ENCODE results near the gene C1orf115.

Gene C1orf115

DNA sequence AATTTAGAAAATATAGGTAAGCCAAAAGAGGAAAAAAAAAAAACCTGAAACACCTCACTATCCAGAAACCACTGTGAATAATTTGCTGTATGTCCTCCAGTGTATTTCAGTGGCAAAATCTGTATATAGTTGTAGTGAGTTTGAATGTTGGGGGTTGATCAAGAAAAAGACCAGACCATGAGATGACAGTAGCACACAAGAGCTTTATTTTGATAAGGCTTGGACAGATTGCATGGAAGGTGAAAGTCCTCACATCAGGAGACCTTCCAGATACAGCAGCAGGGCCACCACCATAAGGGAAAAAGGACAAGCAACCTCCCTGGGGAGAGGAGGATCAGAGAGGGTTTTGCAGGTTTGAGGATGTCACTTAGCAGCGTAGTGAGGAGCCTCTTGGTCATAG lies 16.2 kb upstream of the C1orf115 start:
- no peaks in the 10 kb centered on the region for H3K4me1 ChIP-seq (ENCODE audit: control insufficient read depth in 1 of 2, insufficient read depth in 2 of 2, low read length in 2 of 2)
- H3K4me2 ChIP-seq (ENCODE audit: low read length) = no peak overlapping the region
- no peak overlapping the region for H3K4me3 ChIP-seq (ENCODE audit: low read depth, low read length)
- H4K8ac ChIP-seq (ENCODE audit: low read depth, low read length) = no peak overlapping the region
- no peak overlapping the region for H2AFZ ChIP-seq (ENCODE audit: insufficient read depth, low read length, poor library complexity)
- no peak overlapping the region for H3K18ac ChIP-seq (ENCODE audit: low read length)
- no peaks in the 10 kb centered on the region for H3K27me3 ChIP-seq (ENCODE audit: insufficient read depth, low read length)
- H2BK120ac ChIP-seq (ENCODE audit: insufficient read depth, low read length, poor library complexity) = no peak overlapping the region
- no peak overlapping the region for H3K14ac ChIP-seq (ENCODE audit: low read length)
- no peaks in the 10 kb centered on the region for H3K9me3 ChIP-seq (ENCODE audit: insufficient read depth, low read depth, low read length)
- H3K9ac ChIP-seq (ENCODE audit: low read length) = no peak overlapping the region
- H3K27ac ChIP-seq (ENCODE audit: low read depth, low read length) = no peak overlapping the region
- H2BK12ac ChIP-seq (ENCODE audit: low read length) = no peak overlapping the region
- no peak overlapping the region for H3K23ac ChIP-seq (ENCODE audit: low read length)
- WGBS (ENCODE audit: extremely low coverage, insufficient coverage, insufficient read length) = no CpG with 5 or more reads among the region's 1 CpG
- H4K12ac ChIP-seq (ENCODE audit: low read depth, low read length) = no peak overlapping the region
- no peak overlapping the region for H2BK5ac ChIP-seq (ENCODE audit: low read depth, low read length, poor library complexity)
- H4K91ac ChIP-seq (ENCODE audit: low read depth, low read length) = no peak overlapping the region
- H2AK5ac ChIP-seq (ENCODE audit: low read length) = no peak overlapping the region
- no peak for DNase-seq
- no peaks in the 10 kb centered on the region for H3K79me1 ChIP-seq (ENCODE audit: low read length)
- no peaks in the 10 kb centered on the region for H3K36me3 ChIP-seq (ENCODE audit: control insufficient read depth in 1 of 2, insufficient read depth in 2 of 2, low read length in 2 of 2)
- no peaks in the 10 kb centered on the region for H3K79me2 ChIP-seq (ENCODE audit: control insufficient read depth, insufficient read depth, low read length, poor library complexity)
- no peak overlapping the region for H3K4ac ChIP-seq (ENCODE audit: low read depth, low read length)

DNA sequence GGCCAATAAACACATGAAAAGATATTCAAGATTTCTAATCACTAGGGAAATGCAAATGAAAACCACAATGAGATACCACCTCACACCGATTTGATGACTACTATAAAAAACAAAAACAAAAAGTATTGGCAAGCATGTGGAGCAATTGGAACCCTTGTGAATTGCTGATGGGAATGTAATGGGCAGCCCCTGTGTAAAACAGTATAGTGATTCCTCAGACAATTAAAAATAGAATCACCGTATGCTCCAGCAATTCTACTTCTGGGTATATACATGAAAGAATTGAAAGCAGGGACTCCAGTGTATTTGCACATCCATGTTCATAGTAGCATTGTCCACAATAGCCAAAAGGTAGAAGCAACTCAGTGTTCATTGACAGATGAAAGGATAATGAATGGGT lies 12.9 kb upstream of the C1orf115 start:
- no peaks in the 10 kb centered on the region for H3K79me1 ChIP-seq (ENCODE audit: low read length)
- no peaks in the 10 kb centered on the region for H3K4me1 ChIP-seq (ENCODE audit: control insufficient read depth in 1 of 2, insufficient read depth in 2 of 2, low read length in 2 of 2)
- no peaks in the 10 kb centered on the region for H3K36me3 ChIP-seq (ENCODE audit: control insufficient read depth in 1 of 2, insufficient read depth in 2 of 2, low read length in 2 of 2)
- no peaks in the 10 kb centered on the region for H3K79me2 ChIP-seq (ENCODE audit: control insufficient read depth, insufficient read depth, low read length, poor library complexity)
- no peaks in the 10 kb centered on the region for H3K9me3 ChIP-seq (ENCODE audit: insufficient read depth, low read depth, low read length)
- H2BK5ac ChIP-seq (ENCODE audit: low read depth, low read length, poor library complexity) = no peak overlapping the region
- no peak for DNase-seq
- H3K27me3 ChIP-seq (ENCODE audit: insufficient read depth, low read length) = no peaks in the 10 kb centered on the region
- no peak overlapping the region for H3K9ac ChIP-seq (ENCODE audit: low read length)
- H3K4ac ChIP-seq (ENCODE audit: low read depth, low read length) = no peak overlapping the region
- H4K8ac ChIP-seq (ENCODE audit: low read depth, low read length) = no peak overlapping the region
- no peak overlapping the region for H2BK12ac ChIP-seq (ENCODE audit: low read length)
- no peak overlapping the region for H2AK5ac ChIP-seq (ENCODE audit: low read length)
- no peak overlapping the region for H3K4me2 ChIP-seq (ENCODE audit: low read length)
- no peak overlapping the region for H3K4me3 ChIP-seq (ENCODE audit: low read depth, low read length)
- H2AFZ ChIP-seq (ENCODE audit: insufficient read depth, low read length, poor library complexity) = no peak overlapping the region
- H3K27ac ChIP-seq (ENCODE audit: low read depth, low read length) = no peak overlapping the region
- H3K23ac ChIP-seq (ENCODE audit: low read length) = no peak overlapping the region
- WGBS (ENCODE audit: extremely low coverage, insufficient coverage, insufficient read length) = no CpG with 5 or more reads among the region's 2 CpGs
- H2BK120ac ChIP-seq (ENCODE audit: insufficient read depth, low read length, poor library complexity) = no peak overlapping the region
- no peak overlapping the region for H4K91ac ChIP-seq (ENCODE audit: low read depth, low read length)
- H3K18ac ChIP-seq (ENCODE audit: low read length) = no peak overlapping the region
- no peak overlapping the region for H4K12ac ChIP-seq (ENCODE audit: low read depth, low read length)
- H3K14ac ChIP-seq (ENCODE audit: low read length) = no peak overlapping the region

DNA sequence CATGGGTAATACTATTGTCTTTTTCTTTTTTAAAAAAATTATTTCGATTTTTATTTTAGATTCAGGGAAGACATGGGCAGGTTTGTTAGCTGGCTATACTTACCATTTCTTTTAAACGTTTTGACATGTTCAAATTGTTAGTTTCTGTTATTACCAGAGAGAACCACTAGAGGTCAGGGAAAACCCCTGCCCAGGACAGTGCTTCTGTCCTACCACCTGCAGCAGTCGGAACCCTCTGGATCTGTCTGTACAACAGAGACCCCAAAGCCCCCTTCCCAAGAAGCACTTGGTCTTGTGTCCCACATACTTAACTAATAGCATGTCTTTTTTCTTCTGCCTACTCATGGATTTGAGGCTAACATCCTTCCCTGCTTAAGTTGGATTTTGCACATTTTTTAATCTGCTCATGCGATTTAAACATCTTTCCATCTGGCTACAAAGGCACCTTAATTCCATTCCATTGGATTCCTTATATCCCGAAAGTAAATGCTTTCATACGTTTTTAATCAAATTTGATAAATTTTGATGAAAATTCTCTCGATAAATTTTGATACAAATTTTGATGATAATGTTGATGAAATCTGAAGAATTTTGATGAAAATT lies 10.0 kb upstream of the C1orf115 start:
- Histone ChIP-seq H3K79me2 (ENCODE audit: control insufficient read depth, insufficient read depth, low read length, poor library complexity) (no peaks in the 10 kb centered on the region), H3K14ac (ENCODE audit: low read length) (no peak overlapping the region), H3K4me1 (ENCODE audit: control insufficient read depth in 1 of 2, insufficient read depth in 2 of 2, low read length in 2 of 2) (no peaks in the 10 kb centered on the region), H3K79me1 (ENCODE audit: low read length) (no peaks in the 10 kb centered on the region), H3K9ac (ENCODE audit: low read length) (no peak overlapping the region), H3K4me2 (ENCODE audit: low read length) (no peak overlapping the region), H3K4me3 (ENCODE audit: low read depth, low read length) (no peak overlapping the region), H4K12ac (ENCODE audit: low read depth, low read length) (no peak overlapping the region), H2BK12ac (ENCODE audit: low read length) (no peak overlapping the region), H3K27ac (ENCODE audit: low read depth, low read length) (no peak overlapping the region), H4K91ac (ENCODE audit: low read depth, low read length) (no peak overlapping the region), H3K4ac (ENCODE audit: low read depth, low read length) (no peak overlapping the region), H2BK5ac (ENCODE audit: low read depth, low read length, poor library complexity) (no peak overlapping the region), H3K18ac (ENCODE audit: low read length) (no peak overlapping the region), H3K27me3 (ENCODE audit: insufficient read depth, low read length) (no peaks in the 10 kb centered on the region), H3K36me3 (ENCODE audit: control insufficient read depth in 1 of 2, insufficient read depth in 2 of 2, low read length in 2 of 2) (no peaks in the 10 kb centered on the region), H2BK120ac (ENCODE audit: insufficient read depth, low read length, poor library complexity) (no peak overlapping the region), H4K8ac (ENCODE audit: low read depth, low read length) (no peak overlapping the region), H3K9me3 (ENCODE audit: insufficient read depth, low read depth, low read length) (peaks cover 1% of the 10 kb centered on the region), H2AK5ac (ENCODE audit: low read length) (no peak overlapping the region), H3K23ac (ENCODE audit: low read length) (no peak overlapping the region), H2AFZ (ENCODE audit: insufficient read depth, low read length, poor library complexity) (no peak overlapping the region)
- no CpG with 5 or more reads among the region's 7 CpGs for WGBS (ENCODE audit: extremely low coverage, insufficient coverage, insufficient read length)
- peak in 1 of 2 donors; percentile 76 for DNase-seq

DNA sequence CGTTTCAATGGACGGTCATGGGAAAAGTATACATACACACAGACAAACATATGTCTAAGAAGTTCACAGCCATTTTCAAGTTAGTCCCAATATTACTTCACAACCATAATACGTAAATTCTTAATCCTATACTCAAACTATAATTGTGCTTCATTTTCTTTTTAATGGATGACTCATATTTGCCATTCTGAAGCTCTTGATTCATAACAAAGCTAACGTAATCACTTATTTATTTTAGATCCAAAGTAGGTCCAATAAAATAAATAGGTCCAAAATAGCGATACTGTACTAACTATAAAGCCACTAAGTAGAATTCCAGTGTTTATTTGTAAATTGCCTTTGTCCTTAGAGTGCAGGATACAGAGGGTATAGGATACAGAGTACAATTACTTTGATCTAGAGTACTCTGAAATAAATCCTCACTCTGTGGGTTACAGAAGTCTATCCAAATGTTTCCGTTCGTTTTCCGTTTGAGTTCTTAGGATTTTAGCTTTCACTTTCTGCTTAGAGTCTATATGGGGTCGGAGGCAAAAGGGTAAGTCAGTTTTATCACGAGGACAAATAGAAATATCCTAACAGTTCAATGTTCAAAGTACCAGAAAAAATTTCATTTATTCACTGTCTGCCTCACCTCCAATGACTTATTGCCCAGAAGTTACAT lies 8.8 kb upstream of the C1orf115 start:
- DNase-seq = no peak
- H3K79me1 ChIP-seq (ENCODE audit: low read length) = no peaks in the 10 kb centered on the region
- H3K4me1 ChIP-seq (ENCODE audit: control insufficient read depth in 1 of 2, insufficient read depth in 2 of 2, low read length in 2 of 2) = no peaks in the 10 kb centered on the region
- H3K14ac ChIP-seq (ENCODE audit: low read length) = no peak overlapping the region
- H4K8ac ChIP-seq (ENCODE audit: low read depth, low read length) = no peak overlapping the region
- H3K9ac ChIP-seq (ENCODE audit: low read length) = no peak overlapping the region
- no peak overlapping the region for H3K23ac ChIP-seq (ENCODE audit: low read length)
- H3K79me2 ChIP-seq (ENCODE audit: control insufficient read depth, insufficient read depth, low read length, poor library complexity) = no peaks in the 10 kb centered on the region
- H3K4ac ChIP-seq (ENCODE audit: low read depth, low read length) = no peak overlapping the region
- no CpG with 5 or more reads among the region's 10 CpGs for WGBS (ENCODE audit: extremely low coverage, insufficient coverage, insufficient read length)
- no peak overlapping the region for H2BK12ac ChIP-seq (ENCODE audit: low read length)
- H3K9me3 ChIP-seq (ENCODE audit: insufficient read depth, low read depth, low read length) = peaks cover 1% of the 10 kb centered on the region
- no peak overlapping the region for H2AK5ac ChIP-seq (ENCODE audit: low read length)
- no peak overlapping the region for H2AFZ ChIP-seq (ENCODE audit: insufficient read depth, low read length, poor library complexity)
- no peaks in the 10 kb centered on the region for H3K36me3 ChIP-seq (ENCODE audit: control insufficient read depth in 1 of 2, insufficient read depth in 2 of 2, low read length in 2 of 2)
- H3K18ac ChIP-seq (ENCODE audit: low read length) = no peak overlapping the region
- H3K27ac ChIP-seq (ENCODE audit: low read depth, low read length) = no peak overlapping the region
- H4K12ac ChIP-seq (ENCODE audit: low read depth, low read length) = no peak overlapping the region
- H3K27me3 ChIP-seq (ENCODE audit: insufficient read depth, low read length) = no peaks in the 10 kb centered on the region
- H2BK5ac ChIP-seq (ENCODE audit: low read depth, low read length, poor library complexity) = no peak overlapping the region
- H4K91ac ChIP-seq (ENCODE audit: low read depth, low read length) = no peak overlapping the region
- H3K4me3 ChIP-seq (ENCODE audit: low read depth, low read length) = no peak overlapping the region
- H3K4me2 ChIP-seq (ENCODE audit: low read length) = no peak overlapping the region
- H2BK120ac ChIP-seq (ENCODE audit: insufficient read depth, low read length, poor library complexity) = no peak overlapping the region

Data from trophoblast cell (in vitro differentiated cells and primary cell).